T-helper 2 cell (primary cell): Measurements from ENCODE around the gene HRH4.

Source experiments
- DNase-seq, 5 experiments: peaks; one replicate each; pipeline versions ENCODE4 v3.0.0 to v3.0.0-alpha.2; 2012 to 2022
- total RNA-seq, 2 donors: gene quantifications; one replicate each; lab custom pipeline; 2026; lab: John Stamatoyannopoulos, UW

Gene HRH4
- 1.2 to 8.3 reads per million in 2 donors for total RNA-seq

- DNase-seq = peak in 1 of 5 experiments; percentile 73
These were observed at the start of gene HRH4 for GRCh38 chr18:24460388-24460787. Gene HRH4, plus strand, starts transcription at chr18:24460637. Its CDS starts 92 bp downstream, at chr18:24460729.

- DNase-seq = no peak
These were observed 47.3 kb upstream of the HRH4 start for GRCh38 chr18:24413148-24413547.

GRCh38 chr18:24414349-24415003 is 46.0 kb upstream of the HRH4 start:
- peak in 2 of 5 experiments; percentile 15 to 98 for DNase-seq

- no peak for DNase-seq
These were observed 43.0 kb upstream of the HRH4 start for GRCh38 chr18:24417480-24417879.

- DNase-seq = no peak
These were observed 39.9 kb upstream of the HRH4 start for GRCh38 chr18:24420551-24420950.

- DNase-seq = no peak
These were observed 38.6 kb upstream of the HRH4 start for GRCh38 chr18:24421831-24422230.

- no peak for DNase-seq
These were observed 34.4 kb upstream of the HRH4 start for GRCh38 chr18:24426073-24426397.

- DNase-seq = peak; percentile 52 to 87 (median 63)
These were observed 33.8 kb upstream of the HRH4 start, which contains the start of gene IMPACT for GRCh38 chr18:24426398-24427294. Gene IMPACT, plus strand, starts transcription at chr18:24426670. Its CDS starts 87 bp downstream, at chr18:24426757.

- DNase-seq = no peak
These were observed 33.0 kb upstream of the HRH4 start for GRCh38 chr18:24427484-24427883.

- no peak for DNase-seq
These were observed 31.7 kb upstream of the HRH4 start for GRCh38 chr18:24428709-24429108.

GRCh38 chr18:24429188-24429587 is 31.2 kb upstream of the HRH4 start:
- DNase-seq = no peak

GRCh38 chr18:24432618-24433017 is 27.8 kb upstream of the HRH4 start:
- DNase-seq = peak in 1 of 5 experiments; percentile 3

GRCh38 chr18:24436939-24437338 is 23.5 kb upstream of the HRH4 start:
- peak in 1 of 5 experiments; percentile 87 for DNase-seq

GRCh38 chr18:24443870-24444269 is 16.6 kb upstream of the HRH4 start:
- no peak for DNase-seq

- no peak for DNase-seq
These were observed 14.0 kb upstream of the HRH4 start for GRCh38 chr18:24446453-24446852.

- peak in 1 of 5 experiments; percentile 64 for DNase-seq
These were observed 13.4 kb upstream of the HRH4 start for GRCh38 chr18:24446953-24447538.

GRCh38 chr18:24447961-24448360 is 12.5 kb upstream of the HRH4 start:
- DNase-seq = no peak

GRCh38 chr18:24456549-24456948 is 3.9 kb upstream of the HRH4 start:
- DNase-seq = peak in 1 of 5 experiments; percentile 40

GRCh38 chr18:24459772-24460171 is 665 bp upstream of the HRH4 start:
- no peak for DNase-seq

GRCh38 chr18:24461996-24462395 is 1.6 kb downstream of the HRH4 start:
- DNase-seq = no peak

- DNase-seq = no peak
These were observed 2.7 kb downstream of the HRH4 start for GRCh38 chr18:24462838-24463775.

GRCh38 chr18:24465486-24465885 is 5.0 kb downstream of the HRH4 start:
- DNase-seq = no peak
